ENCODE results near the gene WDR37. TPM values are rescaled to one million over a fixed set of nuclear protein-coding genes. Genes with fewer than 3 reads are reported as not detected.

Gene WDR37
- polyA plus RNA-seq, 2 of the 4 experiments (the other 2 are of a cell fraction): 5.9 to 7.1 TPM

- H3K4me3 ChIP-seq: no peak overlapping the region
- no peak for TF ChIP-seq SREBF2 (IDR thresholded peaks at IDR 0.05)
- no peak for TF ChIP-seq FOSL2 (IDR thresholded peaks at IDR 0.05)
- no peak for TF ChIP-seq FOSL2 (CRISPR knock-in tag; IDR thresholded peaks at IDR 0.05)
- TF ChIP-seq FOXS1 (CRISPR knock-in tag; IDR thresholded peaks at IDR 0.05): no peak
- no peak for TF ChIP-seq ATOH8 (CRISPR knock-in tag; IDR thresholded peaks at IDR 0.05; ENCODE audit: low read depth)
- no peak for TF ChIP-seq PHF8 (IDR thresholded peaks at IDR 0.05; ENCODE audit: borderline replicate concordance, low read depth)
- TF ChIP-seq BHLHE40 (IDR thresholded peaks at IDR 0.05; ENCODE audit: low read depth, low read length): no peak
- TF ChIP-seq HMGXB4 (CRISPR knock-in tag; IDR thresholded peaks at IDR 0.05; ENCODE audit: borderline replicate concordance): no peak
- TF ChIP-seq USF2 (IDR thresholded peaks at IDR 0.05): no peak
- no peak for TF ChIP-seq MAFK (IDR thresholded peaks at IDR 0.05; ENCODE audit: partially characterized antibody)
- no peak for TF ChIP-seq KDM5A (IDR thresholded peaks at IDR 0.05)
- TF ChIP-seq MYC (IDR thresholded peaks at IDR 0.05; ENCODE audit: borderline replicate concordance, low read length): no peak
- no peak for TF ChIP-seq SMC3 (IDR thresholded peaks at IDR 0.05)
- no peak for TF ChIP-seq GATA3 (IDR thresholded peaks at IDR 0.05; ENCODE audit: borderline replicate concordance)
- no peak for TF ChIP-seq RAD21 (conservative IDR thresholded peaks at IDR 0.05 in 1 of 2, IDR thresholded peaks at IDR 0.05 in 1 of 2)
- no peak for TF ChIP-seq ZFP36 (IDR thresholded peaks at IDR 0.05; ENCODE audit: borderline replicate concordance, partially characterized antibody)
- TF ChIP-seq NFE2L2 (conservative IDR thresholded peaks at IDR 0.05; ENCODE audit: low read length): no peak
- TF ChIP-seq KDM1A (IDR thresholded peaks at IDR 0.05; ENCODE audit: low read depth): no peak
- TF ChIP-seq ESRRA (IDR thresholded peaks at IDR 0.05; ENCODE audit: borderline replicate concordance, low read length): no peak
- CTCF ChIA-PET: no interaction called here
- H3K4me2 ChIP-seq: no peak overlapping the region
- POLR2A ChIA-PET: no interaction called here
- ATAC-seq: no peak
- no peak for DNase-seq (ENCODE audit: low read depth in 1 of 2, low spot score in 1 of 2)
- no peak for FAIRE-seq
- 82% methylated on average over 6 of the region's 6 CpGs for WGBS (ENCODE audit: missing lambda C conversion rate)
- no peaks in the 10 kb centered on the region for H3K9me3 ChIP-seq
- H3K4me1 ChIP-seq: peaks cover under 1% of the 10 kb centered on the region; the same call in 1 of the 3 replicates
- no peak overlapping the region for H3K27ac ChIP-seq
These were observed 59.4 kb downstream of the WDR37 start for GRCh38 chr10:1115607-1115955.

GRCh38 chr10:1116051-1116450 lies 59.9 kb downstream of the WDR37 start:
- CTCF ChIA-PET: no interaction called here
- no peak overlapping the region for H3K4me3 ChIP-seq
- TF ChIP-seq CTCF (IDR thresholded peaks at IDR 0.05): no peak
- no peak for TF ChIP-seq ZNF302 (CRISPR knock-in tag; IDR thresholded peaks at IDR 0.05)
- TF ChIP-seq JUN (IDR thresholded peaks at IDR 0.05): no peak
- no peak for TF ChIP-seq HOXA7 (CRISPR knock-in tag; IDR thresholded peaks at IDR 0.05)
- no peak for TF ChIP-seq POLR2A (IDR thresholded peaks at IDR 0.05; ENCODE audit: low read length)
- no peak for TF ChIP-seq MAFK (IDR thresholded peaks at IDR 0.05; ENCODE audit: partially characterized antibody)
- TF ChIP-seq TFCP2L1 (CRISPR knock-in tag; IDR thresholded peaks at IDR 0.05): no peak
- TF ChIP-seq PBX3 (IDR thresholded peaks at IDR 0.05): no peak
- TF ChIP-seq RAD21 (conservative IDR thresholded peaks at IDR 0.05 in 1 of 2, IDR thresholded peaks at IDR 0.05 in 1 of 2): no peak
- TF ChIP-seq CEBPB (IDR thresholded peaks at IDR 0.05): no peak
- TF ChIP-seq NR3C1 (IDR thresholded peaks at IDR 0.05): no peak
- TF ChIP-seq HDAC2 (IDR thresholded peaks at IDR 0.05): no peak
- no peak for TF ChIP-seq EHMT2 (IDR thresholded peaks at IDR 0.05; ENCODE audit: low read depth)
- no peak for TF ChIP-seq HMGXB4 (CRISPR knock-in tag; IDR thresholded peaks at IDR 0.05; ENCODE audit: borderline replicate concordance)
- no peak for TF ChIP-seq ZC3H11A (IDR thresholded peaks at IDR 0.05)
- no peak for TF ChIP-seq USF2 (IDR thresholded peaks at IDR 0.05)
- no peak for TF ChIP-seq EHF (CRISPR knock-in tag; IDR thresholded peaks at IDR 0.05)
- no peak overlapping the region for H3K27ac ChIP-seq
- POLR2A ChIA-PET: no interaction called here
- no peak for DNase-seq (ENCODE audit: low read depth in 1 of 2, low spot score in 1 of 2)
- WGBS (ENCODE audit: missing lambda C conversion rate): 94% methylated on average over 9 of the region's 12 CpGs
- no peak overlapping the region for H3K4me2 ChIP-seq
- ATAC-seq: no peak
- H3K9me3 ChIP-seq: no peaks in the 10 kb centered on the region
- no peak for FAIRE-seq
- H3K4me1 ChIP-seq: no peaks in the 10 kb centered on the region
